Neural cell (in vitro differentiated cells): Measurements from ENCODE around the gene EDAR.

Experiments
- CTCF ChIP-seq: fragments of 450-650 bp; IDR thresholded peaks from 2 replicates; pipeline ENCODE4 v1.5.1; 2014; ENCODE audit warnings: antibody characterized with exemption, mild to moderate bottlenecking, moderate library complexity; ENCODE audit not compliant: poor library complexity, severe bottlenecking
- EP300 ChIP-seq: fragments of 450-650 bp; conservative IDR thresholded peaks from 2 replicates; pipeline ENCODE4 v1.6.1; 2014; ENCODE audit warnings: antibody characterized with exemption, mild to moderate bottlenecking, moderate library complexity; ENCODE audit not compliant: poor library complexity, severe bottlenecking
- EZH2 ChIP-seq: fragments of 200-600, 300-800 bp; shearing (Covaris generic), sonication (generic); IDR thresholded peaks from 2 replicates; pipeline ENCODE4 v1.6.1; 2014; ENCODE audit warnings: antibody characterized with exemption, low read length, borderline replicate concordance, mild to moderate bottlenecking; ENCODE audit not compliant: insufficient read depth, poor library complexity, severe bottlenecking
- MXI1 ChIP-seq: fragments of 450-650 bp; conservative IDR thresholded peaks from 2 replicates; pipeline ENCODE4 v1.6.1; 2014; ENCODE audit warnings: antibody characterized with exemption, mild to moderate bottlenecking; ENCODE audit not compliant: poor library complexity, severe bottlenecking
- POLR2AphosphoS5 ChIP-seq: IDR thresholded peaks from 2 replicates; pipeline ENCODE4 v1.6.1; 2012
- RAD21 ChIP-seq: fragments of 450-650 bp; conservative IDR thresholded peaks from 2 replicates; pipeline ENCODE4 v1.6.1; 2014; ENCODE audit warnings: antibody characterized with exemption, mild to moderate bottlenecking, moderate library complexity
- REST ChIP-seq: IDR thresholded peaks from 2 replicates; pipeline ENCODE4 v1.6.1; 2012; ENCODE audit warnings: borderline replicate concordance
- SMC3 ChIP-seq: fragments of 450-650 bp; conservative IDR thresholded peaks from 2 replicates; pipeline ENCODE4 v1.6.1; 2014; ENCODE audit warnings: antibody characterized with exemption, mild to moderate bottlenecking, moderate library complexity; ENCODE audit not compliant: poor library complexity
- TAF1 ChIP-seq: IDR thresholded peaks from 2 replicates; pipeline ENCODE4 v1.6.1; 2012; ENCODE audit warnings: low read depth

- no peak for TF ChIP-seq CTCF
- no peak for TF ChIP-seq TAF1
- TF ChIP-seq REST, result no peak
- TF ChIP-seq EZH2, result no peak
- no peak for TF ChIP-seq MXI1
- no peak for TF ChIP-seq RAD21
- TF ChIP-seq SMC3, result no peak
- no peak for TF ChIP-seq EP300
- no peak for TF ChIP-seq POLR2AphosphoS5
Observed at GRCh38 chr2:108869542-108869941, 119.5 kb downstream of the EDAR start.
